OCI-LY3 (cell line): Measurements from ENCODE around the gene FSTL5.

Experiments
- EZH2phosphoT487 ChIP-seq: fragments of 200-600 bp; shearing (Covaris generic); IDR thresholded peaks from 2 replicates; pipeline ENCODE4 v1.6.1; 2018; ENCODE audit warnings: antibody characterized with exemption, mixed run types, low read depth
- TF ChIP-seq, protein P1 (sequence below): fragments of 200-600, 300-600 bp; sonication (generic); IDR thresholded peaks from 2 replicates; pipeline ENCODE4 v1.5.1; 2014; ENCODE audit warnings: antibody characterized with exemption, low read length, low read depth

DNA sequence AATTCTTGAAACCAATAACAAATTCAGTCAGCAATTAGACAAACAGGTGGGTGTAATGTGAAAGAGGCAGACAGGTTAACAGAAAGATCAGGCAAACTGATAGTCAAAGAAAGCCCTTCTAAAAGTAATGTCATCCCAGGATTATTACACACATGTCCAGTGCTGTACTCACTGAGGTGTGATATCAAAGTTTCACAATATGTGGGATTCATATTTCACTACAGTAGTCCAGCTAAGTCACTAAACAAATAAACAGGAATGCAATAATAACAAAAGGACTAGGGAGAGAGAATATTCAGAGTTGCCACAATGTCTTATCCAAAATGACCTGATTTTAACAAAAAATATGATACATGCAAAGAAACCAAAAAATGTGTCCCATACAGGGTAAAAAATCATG, 787.5 kb downstream of the FSTL5 start:
- TF ChIP-seq, protein P1, sequence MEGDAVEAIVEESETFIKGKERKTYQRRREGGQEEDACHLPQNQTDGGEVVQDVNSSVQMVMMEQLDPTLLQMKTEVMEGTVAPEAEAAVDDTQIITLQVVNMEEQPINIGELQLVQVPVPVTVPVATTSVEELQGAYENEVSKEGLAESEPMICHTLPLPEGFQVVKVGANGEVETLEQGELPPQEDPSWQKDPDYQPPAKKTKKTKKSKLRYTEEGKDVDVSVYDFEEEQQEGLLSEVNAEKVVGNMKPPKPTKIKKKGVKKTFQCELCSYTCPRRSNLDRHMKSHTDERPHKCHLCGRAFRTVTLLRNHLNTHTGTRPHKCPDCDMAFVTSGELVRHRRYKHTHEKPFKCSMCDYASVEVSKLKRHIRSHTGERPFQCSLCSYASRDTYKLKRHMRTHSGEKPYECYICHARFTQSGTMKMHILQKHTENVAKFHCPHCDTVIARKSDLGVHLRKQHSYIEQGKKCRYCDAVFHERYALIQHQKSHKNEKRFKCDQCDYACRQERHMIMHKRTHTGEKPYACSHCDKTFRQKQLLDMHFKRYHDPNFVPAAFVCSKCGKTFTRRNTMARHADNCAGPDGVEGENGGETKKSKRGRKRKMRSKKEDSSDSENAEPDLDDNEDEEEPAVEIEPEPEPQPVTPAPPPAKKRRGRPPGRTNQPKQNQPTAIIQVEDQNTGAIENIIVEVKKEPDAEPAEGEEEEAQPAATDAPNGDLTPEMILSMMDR, result no peak
- TF ChIP-seq EZH2phosphoT487, result no peak
